ENCODE measurements around the gene CEP112. TPM values are rescaled to one million over a fixed set of nuclear protein-coding genes. Genes with fewer than 3 reads are reported as not detected.

Gene CEP112
- total and polyA plus RNA-seq, 10 of the 15 experiments (the other 5 are each of a cell fraction or from before 2014, with no cell fraction given): 0.11 to 3.8 (median 0.32) TPM; not detected in 1

DNA sequence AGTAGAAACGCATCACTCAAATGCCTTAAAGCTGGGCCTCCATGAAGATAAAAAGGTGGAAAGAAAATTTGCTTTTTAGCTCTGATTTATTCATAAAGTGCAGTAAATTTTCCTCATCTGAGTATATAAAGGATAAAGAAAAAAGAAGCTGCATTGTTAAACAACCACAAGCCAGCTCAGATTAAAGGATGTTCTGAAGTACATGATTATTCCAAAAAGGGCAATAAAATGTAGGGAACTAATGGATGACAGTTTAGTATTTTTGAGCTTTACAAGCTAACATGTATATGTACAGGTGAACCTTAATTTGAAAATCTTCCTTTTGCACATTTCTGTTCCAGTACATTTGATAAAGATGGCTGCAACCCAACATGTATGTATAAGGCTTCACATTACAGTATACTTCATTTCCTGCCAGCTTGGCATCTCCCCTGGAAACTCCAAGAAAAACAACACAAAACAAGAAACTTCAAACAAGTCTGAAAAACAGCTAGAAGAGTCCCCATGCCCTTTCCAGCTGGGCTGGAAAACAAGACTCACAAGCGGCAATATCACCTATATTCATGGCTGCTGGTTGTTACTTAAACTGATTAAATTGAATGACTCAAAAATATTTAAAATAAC is 225.7 kb downstream of the CEP112 start:
- no peaks in the 10 kb centered on the region for H4K20me1 ChIP-seq (ENCODE audit: control insufficient read depth, insufficient read depth)
- ChIA-PET RAD21 (ENCODE audit: unreplicated experiment) (interaction anchor here (0.6 kb wide), 1 partner anchor 460 kb away, joined by 5 read pairs; no protein-coding TSS in a partner anchor), CTCF (interaction anchor here (0.6 to 1.5 kb wide), 2 partner anchors 73 to 248 kb away, joined by 3 to 4 read pairs; no protein-coding TSS in a partner anchor), SMC1A (ENCODE audit: uncharacterized antibody, unreplicated experiment) (interaction anchor here (0.5 to 0.7 kb wide), 2 partner anchors 228 to 590 kb away, joined by 3 read pairs; no protein-coding TSS in a partner anchor), POLR2A (no interaction called here)
- H3K36me3 ChIP-seq (ENCODE audit: control insufficient read depth in 2 of 2, insufficient read depth in 2 of 2, low read length in 1 of 2): no peaks in the 10 kb centered on the region
- H3K9me3 ChIP-seq (replicated peaks; ENCODE audit: control insufficient read depth, insufficient read depth, low read length): no peaks in the 10 kb centered on the region
- in situ Hi-C loops (cut with MboI): no loop called here
- no peak for TF ChIP-seq RB1 (IDR thresholded peaks at IDR 0.05; ENCODE audit: borderline replicate concordance)
- TF ChIP-seq FOXK2 (IDR thresholded peaks at IDR 0.05): no peak
- no peak for TF ChIP-seq NFYB (IDR thresholded peaks at IDR 0.05; ENCODE audit: insufficient read depth, low read depth, low read length)
- no peak for TF ChIP-seq STAT3 (IDR thresholded peaks at IDR 0.05; ENCODE audit: low read depth, low read length)
- TF ChIP-seq EED (IDR thresholded peaks at IDR 0.05; ENCODE audit: low read depth): no peak
- TF ChIP-seq, protein P1, sequence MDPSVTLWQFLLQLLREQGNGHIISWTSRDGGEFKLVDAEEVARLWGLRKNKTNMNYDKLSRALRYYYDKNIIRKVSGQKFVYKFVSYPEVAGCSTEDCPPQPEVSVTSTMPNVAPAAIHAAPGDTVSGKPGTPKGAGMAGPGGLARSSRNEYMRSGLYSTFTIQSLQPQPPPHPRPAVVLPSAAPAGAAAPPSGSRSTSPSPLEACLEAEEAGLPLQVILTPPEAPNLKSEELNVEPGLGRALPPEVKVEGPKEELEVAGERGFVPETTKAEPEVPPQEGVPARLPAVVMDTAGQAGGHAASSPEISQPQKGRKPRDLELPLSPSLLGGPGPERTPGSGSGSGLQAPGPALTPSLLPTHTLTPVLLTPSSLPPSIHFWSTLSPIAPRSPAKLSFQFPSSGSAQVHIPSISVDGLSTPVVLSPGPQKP (IDR thresholded peaks at IDR 0.05; ENCODE audit: low read depth, low read length): no peak
- TF ChIP-seq POU2F2 (IDR thresholded peaks at IDR 0.05; ENCODE audit: borderline replicate concordance, low read depth, low read length): no peak
- TF ChIP-seq MTA3 (IDR thresholded peaks at IDR 0.05; ENCODE audit: borderline replicate concordance, low read length): no peak
- no peak for TF ChIP-seq ASH2L (IDR thresholded peaks at IDR 0.05; ENCODE audit: borderline replicate concordance, low read depth)
- TF ChIP-seq CEBPB (IDR thresholded peaks at IDR 0.05; ENCODE audit: borderline replicate concordance in 1 of 2, low read depth in 2 of 2, low read length in 2 of 2): no peak
- TF ChIP-seq, protein P2, sequence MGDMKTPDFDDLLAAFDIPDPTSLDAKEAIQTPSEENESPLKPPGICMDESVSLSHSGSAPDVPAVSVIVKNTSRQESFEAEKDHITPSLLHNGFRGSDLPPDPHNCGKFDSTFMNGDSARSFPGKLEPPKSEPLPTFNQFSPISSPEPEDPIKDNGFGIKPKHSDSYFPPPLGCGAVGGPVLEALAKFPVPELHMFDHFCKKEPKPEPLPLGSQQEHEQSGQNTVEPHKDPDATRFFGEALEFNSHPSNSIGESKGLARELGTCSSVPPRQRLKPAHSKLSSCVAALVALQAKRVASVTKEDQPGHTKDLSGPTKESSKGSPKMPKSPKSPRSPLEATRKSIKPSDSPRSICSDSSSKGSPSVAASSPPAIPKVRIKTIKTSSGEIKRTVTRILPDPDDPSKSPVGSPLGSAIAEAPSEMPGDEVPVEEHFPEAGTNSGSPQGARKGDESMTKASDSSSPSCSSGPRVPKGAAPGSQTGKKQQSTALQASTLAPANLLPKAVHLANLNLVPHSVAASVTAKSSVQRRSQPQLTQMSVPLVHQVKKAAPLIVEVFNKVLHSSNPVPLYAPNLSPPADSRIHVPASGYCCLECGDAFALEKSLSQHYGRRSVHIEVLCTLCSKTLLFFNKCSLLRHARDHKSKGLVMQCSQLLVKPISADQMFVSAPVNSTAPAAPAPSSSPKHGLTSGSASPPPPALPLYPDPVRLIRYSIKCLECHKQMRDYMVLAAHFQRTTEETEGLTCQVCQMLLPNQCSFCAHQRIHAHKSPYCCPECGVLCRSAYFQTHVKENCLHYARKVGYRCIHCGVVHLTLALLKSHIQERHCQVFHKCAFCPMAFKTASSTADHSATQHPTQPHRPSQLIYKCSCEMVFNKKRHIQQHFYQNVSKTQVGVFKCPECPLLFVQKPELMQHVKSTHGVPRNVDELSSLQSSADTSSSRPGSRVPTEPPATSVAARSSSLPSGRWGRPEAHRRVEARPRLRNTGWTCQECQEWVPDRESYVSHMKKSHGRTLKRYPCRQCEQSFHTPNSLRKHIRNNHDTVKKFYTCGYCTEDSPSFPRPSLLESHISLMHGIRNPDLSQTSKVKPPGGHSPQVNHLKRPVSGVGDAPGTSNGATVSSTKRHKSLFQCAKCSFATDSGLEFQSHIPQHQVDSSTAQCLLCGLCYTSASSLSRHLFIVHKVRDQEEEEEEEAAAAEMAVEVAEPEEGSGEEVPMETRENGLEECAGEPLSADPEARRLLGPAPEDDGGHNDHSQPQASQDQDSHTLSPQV (IDR thresholded peaks at IDR 0.05): no peak
- no peak for FAIRE-seq
- 47% methylated on average over 2 of the region's 2 CpGs for WGBS (ENCODE audit: insufficient coverage, insufficient replicate concordance, low lambda C conversion rate, missing lambda C conversion rate)
- intact Hi-C loops (cut with micrococcal nuclease; ENCODE audit: unreplicated experiment): no loop called here
- ATAC-seq: no peak
- no peak overlapping the region for H3K4me3 ChIP-seq
- H3K9ac ChIP-seq (ENCODE audit: control insufficient read depth, insufficient read depth, low read length): no peak overlapping the region
- no peak overlapping the region for H2AFZ ChIP-seq (ENCODE audit: control insufficient read depth, low read depth, low read length)
- H3K4me2 ChIP-seq (ENCODE audit: control insufficient read depth, insufficient read depth): no peak overlapping the region
- no peak overlapping the region for H3K27ac ChIP-seq (ENCODE audit: control insufficient read depth, insufficient read depth)
- H3K27me3 ChIP-seq (replicated peaks in 1 of 2; ENCODE audit: control insufficient read depth in 2 of 2, insufficient read depth in 2 of 2, low read length in 1 of 2): no peaks in the 10 kb centered on the region
- no peak for DNase-seq (ENCODE audit: low read depth, low spot score)
- no peaks in the 10 kb centered on the region for H3K79me2 ChIP-seq (ENCODE audit: control insufficient read depth, insufficient read depth, low read length)
- no peaks in the 10 kb centered on the region for H3K4me1 ChIP-seq (ENCODE audit: control insufficient read depth, insufficient read depth, low read length)
- no TSS peak for BruUV-seq (replicated peaks)

Data from GM12878 (cell line).